MCF 10A (cell line): ENCODE results near the gene FLOT1. TPM values are rescaled to one million over a fixed set of nuclear protein-coding genes. Genes with fewer than 3 reads are reported as not detected.

Experiments used
- BruUV-seq: library from RNA; stranded (reverse); fragments of 400-500 nt; replicated peaks from 2 replicates; lab custom pipeline; 2021; lab: Mats Ljungman, UMichigan
- CTCF ChIA-PET: fragments of 300-600 bp; sonication (Branson Sonifier 250); formaldehyde crosslinking; extraction: SDS; loops from one replicate; lab custom pipeline; 2021; ENCODE audit warnings: antibody characterized with exemption, inconsistent platforms; lab: Yijun Ruan, JAX
- POLR2A ChIA-PET: fragments of 300-600, 350-650 bp; sonication (Branson Sonifier 250); formaldehyde crosslinking; extraction: SDS; loops from one replicate; lab custom pipeline; 2020; ENCODE audit warnings: antibody characterized with exemption, inconsistent platforms; lab: Yijun Ruan, JAX
- DNase-seq: peaks from one replicate; pipeline ENCODE4 v3.0.0-alpha.2; 2018; ENCODE audit not compliant: unreplicated experiment
- H3K27ac Mint-ChIP-seq: one replicate; pipeline ENCODE4 v1.8.0; 2022; ENCODE audit warnings: mild to moderate bottlenecking, low read depth, mixed read lengths; ENCODE audit not compliant: unreplicated experiment
- H3K27me3 Mint-ChIP-seq: one replicate; pipeline ENCODE4 v1.8.0; 2022; ENCODE audit warnings: mixed read lengths; ENCODE audit not compliant: insufficient read depth, unreplicated experiment
- H3K36me3 Mint-ChIP-seq: one replicate; pipeline ENCODE4 v1.8.0; 2022; ENCODE audit warnings: mild to moderate bottlenecking, moderate library complexity, mixed read lengths; ENCODE audit not compliant: insufficient read depth, unreplicated experiment
- H3K4me1 Mint-ChIP-seq: one replicate; pipeline ENCODE4 v1.8.0; 2022; ENCODE audit warnings: mixed read lengths; ENCODE audit not compliant: insufficient read depth, unreplicated experiment
- H3K4me3 Mint-ChIP-seq: one replicate; pipeline ENCODE4 v1.8.0; 2022; ENCODE audit warnings: mild to moderate bottlenecking, moderate library complexity, mixed read lengths; ENCODE audit not compliant: unreplicated experiment
- H3K9me3 Mint-ChIP-seq: one replicate; pipeline ENCODE4 v1.8.0; 2022; ENCODE audit warnings: mixed read lengths; ENCODE audit not compliant: unreplicated experiment
- intact Hi-C: fragments of 100-400 bp; cut with micrococcal nuclease; formaldehyde crosslinking; loops from 2 replicates; pipeline ENCODE4 v1.14.1; 2022
- total RNA-seq: library from RNA; stranded (reverse); gene quantifications from 2 replicates; pipeline ENCODE4 v1.2.3, GENCODE V29; 2022
- TF ChIP-seq, protein P1 (sequence below): fragments of 200-600 bp; IDR thresholded peaks from one replicate; pipeline ENCODE4 v1.8.0; 2022; ENCODE audit warnings: antibody characterized with exemption, mild to moderate bottlenecking; ENCODE audit not compliant: unreplicated experiment

The FLOT1 gene
- total RNA-seq, 1 experiment from 2014 or later = 61.8 TPM

DNA sequence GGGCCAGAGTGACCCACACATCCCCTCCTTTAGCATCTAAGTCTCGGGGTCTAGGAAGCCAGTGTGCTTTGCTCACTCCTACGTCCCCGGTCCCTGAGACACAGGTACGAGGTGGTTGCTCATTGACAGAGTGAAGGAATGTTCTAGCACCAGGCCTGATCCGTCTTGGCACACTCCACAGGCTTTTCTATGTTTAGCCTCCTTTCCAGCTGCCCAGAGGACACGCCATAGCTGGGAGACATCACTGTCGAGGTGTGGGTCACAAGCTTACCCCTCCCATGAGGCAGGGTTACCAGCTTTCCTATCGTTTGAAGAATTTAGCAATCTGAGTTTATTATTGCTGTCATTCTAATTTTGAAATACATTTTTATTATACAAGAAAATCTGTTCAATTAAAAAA is 32.2 kb upstream of the FLOT1 start:
- ChIA-PET CTCF (interaction anchor here (0.7 to 3.3 kb wide), 3 partner anchors 20 to 451 kb away, joined by 3 to 14 read pairs (median 4); no protein-coding TSS in a partner anchor), POLR2A (interaction anchor here (1.2 to 3.7 kb wide), 4 partner anchors 23 to 45 kb away, joined by 3 to 21 read pairs (median 8); no protein-coding TSS in a partner anchor)
- H3K9me3 Mint-ChIP-seq = no peaks in the 10 kb centered on the region
- H3K27me3 Mint-ChIP-seq = no peaks in the 10 kb centered on the region
- H3K4me1 Mint-ChIP-seq = peaks cover 44% of the 10 kb centered on the region
- TF ChIP-seq, protein P1, sequence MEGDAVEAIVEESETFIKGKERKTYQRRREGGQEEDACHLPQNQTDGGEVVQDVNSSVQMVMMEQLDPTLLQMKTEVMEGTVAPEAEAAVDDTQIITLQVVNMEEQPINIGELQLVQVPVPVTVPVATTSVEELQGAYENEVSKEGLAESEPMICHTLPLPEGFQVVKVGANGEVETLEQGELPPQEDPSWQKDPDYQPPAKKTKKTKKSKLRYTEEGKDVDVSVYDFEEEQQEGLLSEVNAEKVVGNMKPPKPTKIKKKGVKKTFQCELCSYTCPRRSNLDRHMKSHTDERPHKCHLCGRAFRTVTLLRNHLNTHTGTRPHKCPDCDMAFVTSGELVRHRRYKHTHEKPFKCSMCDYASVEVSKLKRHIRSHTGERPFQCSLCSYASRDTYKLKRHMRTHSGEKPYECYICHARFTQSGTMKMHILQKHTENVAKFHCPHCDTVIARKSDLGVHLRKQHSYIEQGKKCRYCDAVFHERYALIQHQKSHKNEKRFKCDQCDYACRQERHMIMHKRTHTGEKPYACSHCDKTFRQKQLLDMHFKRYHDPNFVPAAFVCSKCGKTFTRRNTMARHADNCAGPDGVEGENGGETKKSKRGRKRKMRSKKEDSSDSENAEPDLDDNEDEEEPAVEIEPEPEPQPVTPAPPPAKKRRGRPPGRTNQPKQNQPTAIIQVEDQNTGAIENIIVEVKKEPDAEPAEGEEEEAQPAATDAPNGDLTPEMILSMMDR = no peak
- intact Hi-C loops = no loop called here
- no peaks in the 10 kb centered on the region for H3K36me3 Mint-ChIP-seq
- peak overlapping the region; percentile 31 for H3K27ac Mint-ChIP-seq
- DNase-seq = no peak
- no TSS peak for BruUV-seq
- H3K4me3 Mint-ChIP-seq = no peak overlapping the region

DNA sequence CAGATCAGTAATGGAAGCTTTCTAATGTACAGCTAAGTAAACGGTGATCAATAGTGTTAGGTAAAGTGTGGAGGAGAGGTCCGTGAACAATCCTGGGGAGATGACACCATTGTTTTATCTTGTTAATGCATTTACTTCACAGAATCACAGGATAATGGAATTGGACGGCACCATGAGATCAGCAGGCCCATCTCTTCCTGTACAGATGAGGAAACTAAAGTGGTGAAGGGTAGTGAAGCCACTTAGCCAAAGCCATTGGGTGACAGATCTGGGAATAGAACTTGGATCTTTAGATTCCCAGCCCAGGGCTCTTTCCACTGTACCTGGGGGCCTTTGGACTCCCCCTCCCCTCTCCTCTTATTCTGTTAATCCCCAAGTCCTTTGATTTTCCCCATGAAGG is 28.1 kb upstream of the FLOT1 start:
- Mint-ChIP-seq H3K9me3 (no peaks in the 10 kb centered on the region), H3K27ac (peak overlapping the region; percentile 76), H3K4me3 (no peak overlapping the region), H3K27me3 (no peaks in the 10 kb centered on the region), H3K4me1 (peaks cover 34% of the 10 kb centered on the region), H3K36me3 (no peaks in the 10 kb centered on the region)
- TF ChIP-seq, protein P1 = no peak
- no peak for DNase-seq
- ChIA-PET CTCF (interaction anchor here (1.0 to 1.3 kb wide), 3 partner anchors 16 to 27 kb away, joined by 3 to 5 read pairs (median 5); no protein-coding TSS in a partner anchor), POLR2A (interaction anchor here (0.6 to 5.1 kb wide), 11 partner anchors 11 to 1057 kb away, joined by 3 to 74 read pairs (median 5); partner anchors contain the start of genes HSPA1B and IER3)
- intact Hi-C loops = no loop called here
- no TSS peak for BruUV-seq

DNA sequence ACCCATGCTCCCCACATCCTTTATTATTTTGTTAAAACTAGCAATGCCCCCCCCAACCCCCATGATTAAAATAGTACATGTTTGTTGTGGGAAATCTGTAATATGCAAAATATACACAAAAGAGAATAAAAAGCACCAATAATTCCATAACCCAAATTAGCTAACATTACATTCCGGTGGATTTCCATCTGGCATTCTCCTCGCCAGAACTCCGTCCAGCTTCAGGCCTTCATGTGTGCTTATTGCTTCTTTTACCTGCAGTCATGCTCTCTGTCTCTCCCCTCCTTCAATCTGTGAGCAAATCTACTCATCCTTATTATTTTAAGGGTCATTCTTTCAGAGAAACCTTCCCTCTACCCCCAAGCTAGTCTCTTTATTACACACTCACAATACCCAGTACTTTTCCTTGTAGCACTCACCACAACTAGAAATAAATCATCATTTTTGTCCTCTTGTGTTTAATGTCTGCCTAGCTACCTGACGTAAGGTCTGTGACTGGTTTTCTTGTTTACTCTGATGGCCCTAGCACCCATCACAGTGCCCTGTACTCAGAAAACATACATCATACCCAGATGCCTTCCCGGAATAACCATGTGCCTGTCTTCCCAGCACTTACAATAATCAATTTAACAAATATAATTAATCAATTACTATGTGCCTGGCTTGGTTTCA is 27.5 kb upstream of the FLOT1 start:
- H3K4me3 Mint-ChIP-seq = peak overlapping the region; percentile 48
- H3K4me1 Mint-ChIP-seq = peaks cover 34% of the 10 kb centered on the region
- ChIA-PET CTCF (interaction anchor here (0.9 to 2.1 kb wide), 13 partner anchors 13 to 107 kb away, joined by 3 to 11 read pairs (median 5); no protein-coding TSS in a partner anchor), POLR2A (interaction anchor here (0.7 to 5.1 kb wide), 21 partner anchors 9 to 317 kb away, joined by 3 to 74 read pairs (median 7); partner anchors contain the start of genes DDR1, FLOT1 and IER3)
- H3K27ac Mint-ChIP-seq = peak overlapping the region; percentile 76
- TF ChIP-seq, protein P1 = no peak
- DNase-seq = no peak
- TSS peak; percentile 68 for BruUV-seq
- intact Hi-C loops = loop anchor here (1.0 kb wide), 2 partner anchors 18 to 44 kb away; no protein-coding TSS in a partner anchor
- H3K9me3 Mint-ChIP-seq = no peaks in the 10 kb centered on the region
- no peaks in the 10 kb centered on the region for H3K36me3 Mint-ChIP-seq
- no peaks in the 10 kb centered on the region for H3K27me3 Mint-ChIP-seq
